Midbrain (tissue), 1 donor: ENCODE data around the gene AVEN.
"Not testable (repeated sequence)": the region's sequence is repeated elsewhere in the genome, so short reads cannot be mapped to it uniquely, and the experiment has no call there.

Experiments
- DNase-seq: peaks from one replicate; lab custom pipeline; 2025; lab: John Stamatoyannopoulos, UW

AVEN gene

DNA sequence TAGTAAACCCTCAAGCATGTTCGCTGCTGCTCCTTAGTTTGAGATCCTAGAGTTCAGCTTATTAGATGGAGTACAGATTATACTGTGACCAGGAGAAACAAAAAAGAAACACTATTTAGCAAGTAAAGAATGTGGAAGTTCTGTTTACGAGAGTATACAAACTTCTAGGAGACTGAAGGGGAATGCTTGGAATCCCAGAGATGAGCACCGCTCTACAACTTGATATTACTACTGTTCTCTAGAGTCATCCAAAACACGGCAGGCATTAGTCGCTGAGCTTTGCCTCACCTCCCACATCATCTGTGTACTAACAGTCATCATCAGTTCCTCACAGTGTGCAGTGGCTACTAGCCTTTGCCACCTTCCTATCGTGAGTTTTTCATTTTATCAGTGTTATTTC, 192.1 kb downstream of the AVEN start:
- DNase-seq = no peak

DNA sequence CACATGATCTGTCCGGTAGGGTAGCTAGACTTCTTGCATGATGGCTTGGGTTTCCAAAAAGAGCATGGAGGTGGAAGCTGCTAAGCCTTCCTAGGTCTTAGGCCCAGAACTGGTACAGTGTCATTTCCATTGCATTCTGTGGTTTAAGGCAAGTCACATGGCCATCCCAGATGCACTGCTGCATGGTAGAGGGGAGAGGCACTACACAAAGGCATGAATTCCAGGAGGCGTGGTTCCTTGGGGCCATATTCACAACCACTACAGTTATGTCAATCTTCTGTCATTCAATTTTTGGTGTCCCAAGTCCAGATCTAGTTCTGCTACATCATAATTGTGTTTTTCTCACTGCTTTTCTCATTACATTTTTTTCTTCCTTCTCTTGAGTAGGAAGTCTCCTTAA, 192.9 kb downstream of the AVEN start:
- DNase-seq = no peak

GRCh38 chr15:33844597-33844996, 194.4 kb downstream of the AVEN start:
- no peak for DNase-seq

- DNase-seq = no peak
Observed at GRCh38 chr15:33844186-33844585, 194.8 kb downstream of the AVEN start.

DNA sequence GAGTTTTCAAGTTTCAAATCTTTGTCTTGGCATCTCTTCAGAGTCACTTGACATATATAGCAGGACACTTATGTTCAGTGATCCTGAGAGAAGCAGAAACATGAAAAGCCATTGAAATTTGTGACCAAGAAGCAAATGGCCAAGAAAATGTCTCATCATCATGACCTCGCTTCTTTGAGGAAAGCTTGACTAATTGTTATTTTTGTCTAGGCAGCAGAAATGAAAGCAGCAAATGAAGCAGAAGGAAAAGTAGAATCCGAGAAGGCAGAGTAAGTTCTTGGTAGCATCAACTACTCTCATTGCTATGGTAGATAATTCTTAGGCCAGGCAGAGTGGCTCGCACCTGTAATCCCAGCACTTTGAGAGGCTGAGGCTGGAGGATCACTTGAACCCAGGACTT, 198.4 kb downstream of the AVEN start:
- no peak for DNase-seq

- no peak for DNase-seq
Observed at GRCh38 chr15:33839540-33839939, 199.5 kb downstream of the AVEN start.

DNA sequence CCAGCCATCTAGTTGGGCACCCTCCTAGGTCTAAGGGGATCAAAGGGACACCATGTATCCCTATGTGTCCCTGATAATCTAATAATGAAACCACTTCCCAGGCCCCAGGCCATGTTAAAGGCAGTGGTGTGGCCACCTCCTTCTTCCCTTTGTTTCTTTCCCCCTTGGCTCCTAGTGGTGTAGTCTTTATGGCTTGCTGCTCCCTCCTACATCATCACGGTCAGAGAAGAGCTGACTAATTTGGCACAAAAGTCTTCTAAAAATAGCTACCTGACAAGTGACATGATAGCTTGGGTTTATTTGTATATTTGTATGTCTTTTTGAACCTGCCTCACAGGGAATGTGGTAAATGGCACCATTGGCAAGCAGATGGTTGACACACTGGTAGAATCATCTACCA, 201.7 kb downstream of the AVEN start:
- no peak for DNase-seq

DNA sequence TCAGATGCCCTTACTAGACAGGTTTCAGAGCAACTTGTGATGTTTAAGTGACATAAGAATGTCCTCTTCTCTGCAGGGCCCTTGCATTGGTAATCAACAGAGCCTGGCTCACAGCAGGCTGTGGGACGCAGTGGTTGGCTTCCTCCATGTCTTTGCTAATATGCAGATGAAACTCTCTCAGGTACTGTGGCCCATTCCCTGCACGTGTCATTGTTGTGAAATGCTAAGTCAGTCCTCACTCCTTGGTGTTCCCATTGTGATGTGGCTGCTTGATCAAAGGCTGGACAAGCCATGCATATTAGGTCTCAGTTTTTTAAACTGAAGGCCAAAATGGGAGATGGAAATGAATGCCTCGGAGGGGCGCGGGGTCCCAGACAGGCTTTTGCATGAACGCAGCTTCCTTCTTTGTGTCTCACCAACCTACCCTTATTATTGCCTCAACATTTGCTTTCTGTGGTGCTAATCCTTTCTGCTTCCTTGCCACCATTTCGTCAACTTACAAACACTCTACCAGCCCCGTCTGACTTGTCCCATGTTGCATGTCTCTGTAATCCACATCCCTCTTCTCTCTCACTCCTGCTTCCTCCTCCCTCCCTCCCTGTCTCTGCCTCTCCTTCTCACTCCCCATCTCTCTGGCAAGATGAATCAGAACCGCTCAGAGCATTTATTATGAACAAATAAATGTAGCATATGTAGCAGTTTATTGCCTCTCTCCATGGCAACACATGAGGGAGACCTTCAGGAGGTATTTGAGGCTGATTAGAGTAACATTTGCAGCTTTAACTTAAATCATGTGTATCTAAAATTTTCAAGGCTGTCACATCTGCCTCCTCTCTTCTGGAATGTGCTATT, 203.9 kb downstream of the AVEN start:
- no peak for DNase-seq

DNA sequence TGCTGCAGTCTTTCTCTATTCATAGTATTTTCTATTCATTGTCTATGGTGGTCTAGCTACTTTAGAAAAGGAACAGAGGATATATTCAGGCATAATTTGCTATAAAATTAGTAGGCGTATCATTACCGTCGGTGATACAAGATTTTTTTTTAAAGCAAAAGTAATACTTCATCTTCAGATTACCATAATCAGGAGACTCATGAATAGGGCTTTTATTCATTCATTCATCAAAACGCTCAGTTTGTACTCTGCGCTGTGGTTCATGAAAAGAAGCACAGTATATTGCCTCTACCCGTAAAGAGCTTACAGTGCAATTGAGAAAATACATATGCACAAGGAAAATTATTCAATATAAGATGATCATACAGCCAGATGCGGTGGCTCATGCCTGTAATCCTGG, 207.4 kb downstream of the AVEN start:
- DNase-seq = peak; percentile 4

DNA sequence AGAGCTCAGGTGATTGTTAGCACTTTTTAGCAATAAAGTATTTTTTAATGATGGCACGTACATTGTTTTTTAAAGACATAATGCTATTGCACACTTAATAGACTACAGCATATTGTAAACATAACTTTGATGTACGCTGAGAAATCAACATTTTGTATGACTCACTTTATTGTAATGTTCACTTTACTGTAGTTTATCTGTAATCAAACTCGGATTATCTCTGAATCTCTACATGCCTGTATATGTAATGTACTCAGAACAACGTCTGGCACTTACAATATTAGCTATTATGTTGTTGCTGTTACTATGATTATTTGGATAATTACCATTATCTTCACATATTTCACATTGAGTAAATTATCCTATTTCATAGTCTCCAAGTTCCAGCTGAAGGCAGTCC, 208.7 kb downstream of the AVEN start:
- no peak for DNase-seq

GRCh38 chr15:33826201-33826600, 212.8 kb downstream of the AVEN start:
- DNase-seq = no peak

GRCh38 chr15:33825453-33825852, 213.6 kb downstream of the AVEN start:
- no peak for DNase-seq

- no peak for DNase-seq
Observed at GRCh38 chr15:33823119-33823518, 215.9 kb downstream of the AVEN start.

- DNase-seq = no peak
Observed at GRCh38 chr15:33822479-33822878, 216.5 kb downstream of the AVEN start.

GRCh38 chr15:33819499-33819898, 219.5 kb downstream of the AVEN start:
- not testable (repeated sequence) for DNase-seq
